CD4-positive, alpha-beta T cell treated with Interleukin-10 for 1 hour (primary cell): Measurements from ENCODE around the gene IRF5.
"Not testable (repeated sequence)": the region's sequence is repeated elsewhere in the genome, so short reads cannot be mapped to it uniquely, and the experiment has no call there.

Experiments
- DNase-seq: peaks from one replicate; pipeline ENCODE4 v3.0.0-alpha.2; 2020

IRF5 gene

DNA sequence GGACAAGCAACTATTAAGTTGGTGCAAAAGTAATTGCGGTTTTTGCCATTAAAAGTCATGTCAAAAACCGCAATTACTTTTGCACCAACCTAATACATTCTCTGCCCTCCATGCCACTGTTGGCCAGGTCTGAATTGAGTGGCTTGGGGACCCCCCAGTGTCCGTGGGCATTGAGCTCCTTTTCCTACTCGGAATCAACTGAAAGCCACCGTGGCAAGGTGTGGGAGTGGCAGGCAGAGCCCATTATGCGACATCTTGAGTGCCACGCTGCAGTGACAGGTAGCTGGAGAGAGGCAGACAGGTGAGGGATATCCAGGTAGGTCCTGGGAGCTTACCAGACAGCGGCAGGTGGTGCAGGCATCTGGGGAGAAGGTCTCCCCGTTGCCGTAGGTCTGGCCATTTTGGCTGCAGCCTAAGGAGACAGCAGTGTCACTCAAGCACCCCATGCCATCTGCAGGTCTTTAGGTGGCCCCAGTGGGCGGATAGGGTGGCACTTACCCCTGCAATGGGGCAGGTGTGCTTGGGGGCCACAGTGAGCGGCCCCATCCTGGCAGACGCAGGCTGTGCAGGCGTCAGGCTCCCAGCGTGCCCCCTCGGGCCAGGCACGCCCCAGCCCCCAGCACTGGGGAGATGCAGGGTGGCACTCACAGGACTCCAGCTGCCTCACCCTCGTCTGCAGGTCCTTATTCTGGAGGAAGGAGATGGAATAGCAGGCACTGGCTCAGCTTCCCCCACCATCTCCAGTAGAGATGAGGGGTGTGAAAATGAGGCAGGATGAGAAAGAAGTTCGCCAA lies 30.8 kb upstream of the IRF5 start:
- DNase-seq, result no peak

DNA sequence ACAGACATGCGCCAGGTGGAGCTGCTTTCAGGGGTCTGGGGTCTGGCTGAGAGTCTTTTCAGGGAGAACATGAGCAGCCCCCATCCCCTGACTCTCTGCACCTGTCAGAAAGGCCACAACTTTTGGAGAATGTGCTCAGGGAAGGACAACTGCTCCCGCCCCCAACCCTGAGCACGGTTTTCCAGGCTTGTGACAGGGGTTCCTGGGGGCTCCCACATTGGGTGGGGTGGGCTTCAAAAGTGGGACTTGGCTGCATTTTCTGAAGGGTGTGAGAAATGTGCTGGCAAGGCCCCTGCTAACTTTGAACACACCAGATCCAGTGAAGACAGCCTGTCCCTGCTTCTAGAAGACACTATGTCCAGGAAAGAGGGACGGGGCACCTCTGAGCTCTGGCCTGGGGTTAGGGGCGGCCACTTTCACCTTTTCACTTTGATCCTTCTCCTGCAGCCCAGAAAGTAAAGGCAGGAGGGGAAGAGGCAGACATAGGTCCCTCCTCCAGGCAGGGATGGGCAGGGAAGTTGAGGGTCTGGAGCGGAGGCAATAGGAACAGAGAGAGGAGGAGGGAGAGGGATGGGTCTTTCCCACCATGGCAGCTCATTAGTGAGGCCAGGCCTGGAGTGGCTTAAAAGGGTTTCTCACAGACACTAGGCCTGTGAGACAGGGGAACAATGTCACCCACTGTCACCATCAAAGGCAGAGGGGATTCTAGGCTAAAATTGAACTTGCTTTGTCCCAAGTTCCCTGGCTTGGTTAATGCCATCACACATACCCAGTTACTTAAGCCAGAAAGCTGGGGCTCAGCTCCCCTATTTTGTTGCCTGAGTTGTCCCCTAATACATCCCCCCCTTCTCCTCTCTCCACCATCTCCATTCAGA lies 28.7 kb upstream of the IRF5 start:
- no peak for DNase-seq

DNA sequence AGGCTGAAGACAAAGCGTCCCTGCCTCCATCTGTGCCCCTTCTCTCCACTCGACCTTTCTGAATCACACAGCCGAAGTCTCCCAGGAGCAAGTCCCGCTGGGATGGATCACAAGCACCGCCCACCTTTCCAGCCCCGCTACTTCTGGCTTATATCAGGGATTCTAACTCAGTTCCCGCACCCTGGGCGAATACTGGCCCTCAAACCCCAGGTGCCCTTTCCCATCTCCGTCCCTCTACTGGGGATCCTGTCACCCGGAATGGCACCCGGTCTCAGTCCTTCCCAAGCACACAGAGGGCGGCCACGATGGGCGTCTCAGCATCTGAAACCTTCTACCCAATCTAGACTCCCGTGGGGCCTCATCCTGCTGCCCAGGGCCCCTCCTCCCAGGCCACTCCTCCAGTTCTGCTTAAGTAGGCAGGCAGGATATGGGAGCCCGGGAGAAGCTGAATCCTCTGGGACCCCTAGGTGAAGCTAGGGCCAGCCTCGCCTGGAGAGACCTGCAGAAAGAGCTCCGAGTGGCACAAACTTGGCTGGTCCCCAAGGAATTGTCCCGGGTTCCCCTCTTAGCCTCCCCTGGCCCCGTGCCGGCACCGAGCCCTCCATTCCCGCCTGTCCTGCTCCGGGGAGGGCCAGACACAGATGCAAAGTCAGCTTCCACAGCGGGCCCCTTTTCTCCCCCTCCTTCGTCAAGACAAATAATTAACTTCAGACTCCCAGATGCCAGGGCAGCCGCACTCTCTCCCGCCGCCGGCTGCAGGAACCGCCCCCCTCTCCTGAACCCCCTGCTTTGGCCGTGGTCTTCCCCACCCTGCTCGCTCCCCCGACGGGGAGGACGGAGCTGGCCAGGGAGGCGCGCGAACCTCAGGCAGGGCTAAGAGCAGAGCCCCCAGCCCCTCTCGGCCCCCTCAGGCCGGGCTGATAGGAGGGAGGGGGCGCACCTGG lies 27.8 kb upstream of the IRF5 start:
- no peak for DNase-seq

DNA sequence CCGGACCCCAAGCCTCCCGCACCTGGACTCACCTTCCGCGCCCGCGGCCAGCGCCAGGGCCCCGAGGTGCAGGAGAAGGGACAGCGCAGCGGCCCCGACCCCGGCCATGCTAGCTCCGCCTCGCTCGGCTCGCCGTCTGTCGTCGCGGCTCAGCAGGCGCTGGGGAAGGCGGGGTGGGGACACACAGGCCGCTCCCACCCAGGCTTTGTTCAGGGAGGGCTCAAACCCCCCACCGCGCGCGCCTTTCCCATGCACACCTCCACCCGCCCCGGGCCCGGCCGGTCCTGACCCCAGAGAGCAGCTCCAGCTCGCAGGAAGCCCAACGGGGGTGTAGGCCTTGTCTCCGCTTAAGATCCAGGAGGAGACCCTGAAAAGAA lies 27.2 kb upstream of the IRF5 start, which contains the start of gene KCP:
TSS of gene KCP (minus strand) at position 141 of the 377 bp plus-strand sequence. CDS start at position 108, 33 bp downstream.
- DNase-seq, result no peak

DNA sequence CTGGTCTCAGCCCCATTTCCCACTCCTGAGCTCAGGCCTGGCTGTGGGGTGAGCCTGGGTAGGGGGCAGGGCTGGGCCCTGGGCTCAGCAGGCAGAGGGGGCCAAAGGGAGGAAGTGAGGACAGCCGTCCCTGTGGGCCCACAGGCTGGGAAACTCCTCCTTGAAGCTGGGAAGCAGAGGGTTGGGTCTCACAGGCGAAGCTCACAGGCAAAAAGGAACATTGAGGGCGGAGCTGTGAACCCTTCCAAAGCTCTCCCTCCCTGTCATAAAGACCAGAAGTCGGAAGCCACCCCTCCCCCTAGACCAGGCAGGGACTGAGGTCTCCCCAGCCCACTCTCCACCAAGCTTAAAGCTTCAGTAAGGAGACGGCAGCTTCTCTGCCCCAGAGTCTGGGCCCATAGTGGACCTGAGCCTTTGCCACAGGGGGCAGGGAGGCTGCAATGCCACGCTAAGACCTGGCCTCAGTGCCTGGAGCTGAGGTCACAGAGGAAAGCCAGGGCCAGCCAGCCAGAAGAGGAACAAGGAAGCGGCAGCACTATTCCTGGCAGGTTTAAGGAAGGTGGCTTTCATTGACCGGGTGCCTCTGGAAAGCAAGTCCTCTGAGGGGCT lies 26.2 kb upstream of the IRF5 start:
- DNase-seq, result no peak

DNA sequence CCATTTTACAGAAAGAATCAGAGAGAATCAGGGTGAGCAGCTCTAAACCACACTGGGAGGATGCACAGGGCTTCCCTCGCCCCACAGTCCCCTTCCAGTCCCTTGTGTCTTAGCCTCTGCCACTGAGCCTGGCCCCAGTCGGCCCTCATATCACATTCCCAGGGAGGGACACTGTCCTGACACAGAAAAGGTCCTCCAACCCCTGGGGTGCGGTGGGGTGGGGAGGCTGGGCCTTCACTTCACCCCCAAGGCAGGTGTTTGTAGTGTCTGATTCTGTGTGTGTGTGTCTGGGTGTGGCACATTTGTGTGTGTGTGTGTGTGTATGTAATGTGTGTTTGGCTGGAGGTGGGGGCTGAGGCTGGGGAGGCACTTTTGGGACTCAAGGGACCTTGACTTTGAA lies 25.4 kb upstream of the IRF5 start:
- no peak for DNase-seq

DNA sequence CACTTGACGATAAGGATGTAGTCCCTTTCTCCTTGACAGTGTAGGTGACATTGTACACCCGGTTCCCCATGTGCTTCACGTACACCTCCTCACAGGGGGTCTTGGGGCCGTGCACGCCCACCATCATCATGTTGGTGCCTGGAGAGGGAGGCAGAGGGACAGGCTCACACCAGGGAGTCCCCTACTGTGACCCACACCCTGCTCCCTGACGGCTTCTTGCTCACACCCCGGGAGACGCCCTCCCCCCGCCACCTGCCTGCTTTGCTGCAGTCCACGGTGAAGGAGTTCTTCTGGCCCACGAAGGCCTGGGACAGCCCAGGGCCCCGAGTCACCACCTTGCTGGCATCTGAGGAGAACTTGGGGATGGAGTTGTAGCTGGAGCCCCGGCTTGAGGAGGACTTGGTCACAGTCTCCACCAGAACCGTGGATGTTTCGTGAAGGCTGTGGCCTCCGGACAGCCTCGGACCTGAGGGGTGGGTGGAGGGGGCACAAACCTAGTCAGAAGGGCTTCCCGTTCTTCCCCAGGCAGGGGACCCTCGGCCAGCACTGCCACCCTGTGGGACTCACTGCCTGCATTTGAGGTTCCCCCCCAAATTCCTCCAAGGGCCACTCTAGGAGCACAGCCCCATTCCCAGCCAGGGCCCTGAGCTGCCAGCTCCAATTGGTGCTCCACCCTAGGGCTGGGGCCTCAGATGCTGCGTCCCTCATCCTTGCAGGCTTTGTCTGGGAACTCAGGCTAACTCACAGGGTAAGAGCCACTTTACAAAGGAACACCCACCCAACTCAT lies 24.8 kb upstream of the IRF5 start:
- DNase-seq, result not testable (repeated sequence)

DNA sequence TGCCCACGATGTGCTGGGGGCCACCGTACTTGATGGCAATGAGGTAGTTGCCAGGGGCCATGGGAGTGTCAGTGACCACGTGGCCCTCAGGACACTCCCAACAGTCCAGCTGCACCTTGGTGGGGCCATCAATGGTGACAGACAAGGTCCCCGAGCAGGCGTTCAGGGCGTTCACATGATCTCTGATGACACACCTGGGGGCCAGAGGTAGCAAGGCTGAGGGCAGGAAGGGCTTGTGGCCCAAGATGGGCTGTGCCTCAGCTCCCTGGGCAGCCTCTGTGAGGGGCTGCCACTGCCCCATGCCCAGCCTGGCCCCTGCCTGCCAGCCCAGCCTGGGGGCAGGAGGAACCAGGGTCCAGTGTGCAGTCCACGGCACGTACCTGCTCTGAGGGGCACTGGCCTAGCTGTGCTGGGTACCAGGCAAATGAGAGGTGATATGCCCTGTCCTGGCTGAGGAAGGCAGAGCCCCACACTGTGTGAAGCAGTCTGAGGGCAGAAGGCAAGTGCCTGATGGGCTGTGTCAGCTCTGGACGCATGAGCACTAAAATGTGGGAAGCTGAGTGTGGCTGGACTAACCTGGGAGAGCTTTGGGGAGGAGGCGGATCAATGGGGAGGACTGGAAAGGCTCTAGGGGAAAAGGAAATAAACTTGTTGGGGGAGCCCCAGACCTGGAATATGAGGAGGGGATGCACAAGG lies 23.7 kb upstream of the IRF5 start:
- DNase-seq, result no peak

DNA sequence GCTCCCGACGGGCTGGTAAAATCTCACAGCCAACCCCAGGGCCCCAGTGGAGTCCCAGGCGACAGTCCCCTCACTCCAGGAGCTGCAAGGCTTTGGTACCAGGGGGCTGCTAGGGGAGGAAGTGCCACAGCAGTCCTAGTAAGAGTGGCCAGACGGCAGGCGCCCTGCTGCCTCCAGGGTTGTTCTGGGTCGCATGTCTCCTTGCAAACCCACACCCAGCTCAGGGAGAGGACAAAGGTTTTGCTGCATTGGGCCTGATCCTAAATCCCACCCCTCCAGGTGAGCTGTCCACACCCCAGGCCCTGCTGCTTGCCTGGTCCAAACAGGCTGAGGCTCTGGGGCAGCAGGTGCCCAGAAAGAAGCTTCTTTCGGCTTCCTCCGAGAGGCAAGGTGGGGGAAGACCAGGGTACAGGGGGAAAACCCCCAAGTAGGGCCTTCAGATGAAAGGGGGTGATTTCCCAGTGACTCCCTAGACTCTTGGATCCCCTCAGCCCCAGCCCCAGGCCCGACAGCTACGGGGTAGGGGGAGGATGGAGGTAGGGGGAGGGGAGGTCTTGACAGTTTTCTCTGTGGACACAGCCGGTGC lies 23.1 kb upstream of the IRF5 start:
- DNase-seq, result no peak

DNA sequence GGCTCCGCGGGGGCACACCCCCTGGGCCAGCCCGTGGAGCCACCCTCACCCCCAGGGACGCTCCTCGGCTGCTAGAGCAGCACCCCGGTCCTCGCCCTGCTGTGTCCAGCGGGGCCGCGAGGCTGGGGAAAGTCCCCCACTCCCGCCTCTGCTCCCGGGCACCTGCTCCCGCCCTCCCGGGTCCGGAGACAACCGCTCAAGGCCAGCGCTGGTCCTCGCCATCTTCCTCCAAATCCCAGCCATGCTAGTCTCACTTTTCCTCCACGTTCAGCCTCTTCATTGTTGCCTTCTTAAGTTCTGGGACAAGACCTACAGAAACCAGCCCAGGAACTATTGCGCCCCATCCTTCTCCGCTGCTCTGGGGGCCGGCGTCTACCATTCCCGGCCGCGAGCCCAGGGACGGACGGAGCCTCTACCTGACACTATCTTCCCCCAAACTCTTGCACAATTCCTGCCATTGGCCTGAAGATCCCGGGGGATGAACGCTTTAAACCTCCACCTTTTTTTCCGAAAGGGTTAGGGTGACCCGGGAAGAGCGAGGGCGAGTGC lies 22.4 kb upstream of the IRF5 start:
- DNase-seq, result no peak

DNA sequence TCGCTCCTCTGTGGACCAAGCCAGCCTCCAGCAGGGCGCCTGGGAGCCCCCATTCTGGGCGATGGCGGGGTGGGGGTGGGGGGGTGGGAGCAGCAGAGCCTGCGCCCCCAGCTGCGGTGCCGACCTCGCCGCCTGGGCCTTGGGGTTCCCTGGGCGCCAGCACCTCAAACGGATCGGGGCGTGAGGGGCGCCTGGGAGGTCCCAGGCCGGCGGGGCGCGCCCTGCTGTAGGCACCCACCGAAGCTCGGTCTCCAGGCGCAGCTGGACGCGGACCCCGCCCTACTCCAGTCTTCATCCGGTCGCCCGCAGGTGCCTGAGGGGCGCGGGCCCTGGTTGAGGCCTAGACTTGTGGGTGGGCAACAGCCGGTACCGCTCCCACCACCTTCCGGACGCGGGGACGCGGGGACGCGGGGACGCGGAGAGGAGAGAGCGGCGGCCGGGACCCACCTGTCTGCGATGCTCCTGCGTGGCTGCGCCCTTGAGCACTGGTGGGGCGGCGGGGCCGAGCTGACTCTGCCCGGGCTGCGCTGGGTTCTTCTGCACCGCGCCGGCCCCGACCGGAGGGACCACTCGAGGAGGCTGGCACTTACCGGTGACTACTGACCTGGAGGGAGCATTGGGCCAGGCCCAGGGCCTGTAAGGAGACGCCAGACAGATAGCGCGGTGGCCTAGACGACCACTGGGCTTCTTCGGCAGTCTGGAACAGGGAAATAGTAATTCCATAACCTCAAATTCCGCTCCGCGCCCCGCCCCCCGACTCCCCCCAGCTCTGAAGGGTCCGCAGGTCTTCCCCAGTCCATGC lies 21.7 kb upstream of the IRF5 start:
- DNase-seq, result no peak

DNA sequence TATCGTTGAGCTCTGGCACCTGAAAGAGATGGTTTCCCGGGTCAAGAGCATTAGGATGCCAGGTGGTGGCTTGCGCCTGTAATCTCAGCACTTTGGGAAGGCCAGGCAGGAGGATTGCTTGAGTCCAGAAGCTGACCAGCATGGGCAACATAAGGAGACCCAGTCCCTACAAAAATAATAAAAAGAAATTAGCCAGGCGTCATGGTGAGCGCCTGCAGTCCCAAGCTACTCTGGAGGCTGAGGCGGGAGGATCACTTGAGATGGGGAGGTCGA lies 21.1 kb upstream of the IRF5 start:
- no peak for DNase-seq

DNA sequence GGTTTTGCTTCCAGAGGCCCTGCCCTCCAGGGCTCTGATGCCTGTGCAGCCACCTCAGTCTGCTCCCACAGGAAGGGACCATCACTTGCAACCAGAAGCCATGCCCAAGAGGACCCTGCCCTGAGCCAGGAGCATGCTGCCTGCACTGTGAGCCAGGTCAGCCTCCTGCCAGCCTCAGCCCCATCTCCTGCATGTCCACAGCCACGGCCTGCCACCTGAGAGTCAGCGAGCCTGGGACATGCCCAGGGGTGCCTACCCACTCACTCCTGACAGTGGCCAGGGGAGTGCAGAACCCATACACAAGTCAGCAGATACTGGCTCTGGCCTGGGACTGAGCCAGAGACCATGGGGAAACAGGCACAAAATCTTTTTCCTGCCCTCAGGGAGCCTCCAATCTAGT lies 20.6 kb upstream of the IRF5 start:
- DNase-seq, result no peak

DNA sequence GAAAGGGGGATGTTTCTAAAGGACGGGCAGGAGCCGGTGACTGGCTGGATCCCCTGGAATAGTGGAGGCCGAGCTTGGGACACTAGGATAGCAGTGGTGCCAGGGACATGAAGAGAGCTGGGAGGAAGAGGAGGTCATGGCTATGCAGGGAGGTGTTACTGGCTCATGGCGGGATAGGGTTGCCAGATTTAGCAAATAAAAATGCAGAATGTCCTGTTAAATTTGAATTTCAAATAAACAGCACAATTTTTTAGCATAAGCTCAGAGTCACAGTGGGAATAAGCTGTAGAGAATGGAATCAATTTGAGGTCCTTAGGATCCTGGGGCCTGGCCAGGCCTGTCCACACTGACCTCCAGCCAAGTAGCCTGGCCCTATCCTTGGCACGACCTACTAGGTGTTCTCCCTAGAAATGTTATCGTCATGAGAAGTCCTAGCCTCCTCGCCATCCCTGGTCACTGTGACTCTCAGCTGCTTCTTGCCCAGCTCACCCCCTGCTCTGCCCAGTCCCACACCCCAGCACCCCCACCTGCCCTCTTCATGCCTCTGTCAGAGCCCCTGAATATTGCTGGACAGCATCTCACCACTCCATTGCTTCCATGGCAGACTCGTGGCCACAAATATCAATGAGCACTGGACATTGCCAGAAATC lies 19.6 kb upstream of the IRF5 start:
- DNase-seq, result no peak

DNA sequence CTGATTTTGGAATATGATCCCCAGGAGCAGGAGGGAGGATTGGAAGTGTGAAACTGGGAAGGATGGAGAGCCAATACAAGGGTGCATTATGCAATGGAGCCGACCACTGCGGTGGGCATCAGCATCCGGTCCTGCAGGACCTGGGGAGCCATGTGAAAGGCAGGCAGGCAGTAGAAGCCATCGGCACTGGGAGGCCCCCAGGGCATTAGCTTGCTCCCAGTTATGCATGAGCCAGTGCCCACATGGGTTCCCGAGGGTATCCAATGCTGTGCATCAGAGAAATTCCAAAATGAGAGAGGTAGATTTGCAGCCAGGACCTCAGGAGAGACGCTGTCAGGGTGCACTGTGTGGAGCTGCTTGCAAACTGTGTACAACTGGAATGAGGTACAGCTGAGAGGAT lies 18.5 kb upstream of the IRF5 start:
- DNase-seq, result no peak

DNA sequence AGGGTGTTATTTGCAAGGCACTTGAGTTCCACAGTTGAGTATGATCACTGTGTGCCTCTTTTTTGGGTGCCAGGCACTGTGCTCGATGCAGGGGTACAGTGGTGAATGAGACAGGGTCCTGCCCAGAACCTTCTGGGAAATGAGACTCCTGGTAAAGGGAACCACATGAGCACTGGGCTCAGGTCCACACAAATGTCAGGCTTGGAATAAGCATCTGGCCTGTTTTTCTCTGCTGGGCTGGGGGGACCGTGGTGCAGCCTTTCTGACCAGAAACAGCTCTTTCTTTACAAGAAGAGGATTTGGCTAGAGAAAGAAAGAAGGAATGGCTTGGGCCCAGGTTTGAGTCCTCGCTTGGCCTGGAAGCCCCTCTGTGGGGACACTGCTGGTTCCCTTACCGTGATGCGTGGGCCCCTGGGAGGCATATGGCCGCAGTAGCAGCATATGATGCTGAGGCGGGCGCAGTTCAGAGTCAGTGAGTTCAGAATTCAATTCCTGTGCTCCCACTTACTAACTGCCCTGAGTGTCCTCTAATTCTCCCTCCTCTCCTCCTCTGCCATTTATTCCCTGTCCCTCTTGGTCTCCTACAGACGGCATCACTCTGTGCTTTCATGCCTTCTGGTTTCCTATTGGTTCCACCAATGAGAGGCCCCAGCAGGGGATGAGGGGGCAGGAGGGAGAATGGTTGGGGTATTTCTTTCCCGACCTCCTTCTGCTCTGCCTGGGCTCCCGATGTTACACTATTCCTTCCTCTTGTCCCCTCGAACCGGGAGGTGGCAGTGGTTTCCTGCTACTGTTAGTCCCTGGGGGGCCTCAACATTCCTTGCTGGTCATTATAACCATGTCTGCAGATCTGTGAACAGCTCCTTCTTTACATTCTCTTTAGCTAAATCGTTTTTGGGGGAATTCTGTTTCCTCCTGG lies 17.6 kb upstream of the IRF5 start:
- no peak for DNase-seq

DNA sequence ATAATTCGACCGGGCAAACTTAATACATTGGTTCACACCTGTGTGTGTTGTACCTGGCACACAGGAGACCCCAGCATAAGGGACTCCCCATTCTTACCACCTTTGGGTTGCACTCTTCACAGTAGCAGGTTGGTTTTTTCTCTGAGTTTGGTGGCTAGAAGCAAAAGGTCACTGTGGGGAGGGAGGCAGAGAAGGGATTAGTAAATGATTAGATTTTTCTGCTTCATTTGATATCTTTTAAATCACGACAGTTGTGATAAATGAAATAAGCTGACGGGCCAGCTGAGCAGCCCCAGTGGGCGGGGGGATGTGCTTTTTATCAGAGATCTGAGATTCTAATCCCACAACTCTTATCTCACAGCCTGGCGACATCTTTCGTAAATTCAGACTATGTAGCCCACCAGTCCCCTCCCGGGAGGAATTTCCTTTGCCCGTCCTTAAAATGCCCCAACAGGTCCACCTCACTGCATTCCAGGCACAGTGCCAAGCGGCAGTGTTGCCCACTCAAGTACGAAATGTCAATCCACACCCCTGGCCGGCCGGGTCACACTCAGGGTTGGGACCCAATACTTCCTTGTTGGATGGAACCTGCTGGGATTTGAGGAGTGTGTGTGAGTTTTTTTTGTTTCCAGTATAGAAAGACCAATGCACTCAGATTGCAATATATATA lies 16.7 kb upstream of the IRF5 start:
- DNase-seq, result no peak
